Measurements from ENCODE around the gene ITGA11.

The ITGA11 gene

GRCh38 chr15:68332266-68332665 lies 99.7 kb downstream of the ITGA11 start:
- no peak for DNase-seq
- no peak for TF ChIP-seq CTCF (IDR thresholded peaks at IDR 0.05)
- intact Hi-C loops (cut with DNase I; ENCODE audit: low total_unique reads), result no loop called here
- Histone ChIP-seq H3K27ac (peak overlapping the region; percentile 94 to 95), H3K9me3 (no peaks in the 10 kb centered on the region), H3K4me3 (no peak overlapping the region), H3K36me3 (peaks cover 25 to 37% (median 36%) of the 10 kb centered on the region in 3 donors), H3K4me1 (peaks cover 4 to 60% (median 59%) of the 10 kb centered on the region in 4 donors), H3K27me3 (no peaks in the 10 kb centered on the region)

- DNase-seq, result no peak
These were observed 101.1 kb downstream of the ITGA11 start for GRCh38 chr15:68330901-68331300.

GRCh38 chr15:68330416-68330815 lies 101.5 kb downstream of the ITGA11 start:
- Histone ChIP-seq H3K9me3 (no peaks in the 10 kb centered on the region), H3K36me3 (peaks cover 30 to 42% (median 37%) of the 10 kb centered on the region in 3 donors), H3K27me3 (no peaks in the 10 kb centered on the region), H3K4me1 (peaks cover 4 to 60% (median 57%) of the 10 kb centered on the region in 4 donors), H3K4me3 (no peak overlapping the region), H3K27ac (peak overlapping the region in 1 of 2 donors; percentile 13)
- intact Hi-C loops (cut with DNase I; ENCODE audit: low total_unique reads), result no loop called here
- no peak for TF ChIP-seq CTCF (IDR thresholded peaks at IDR 0.05)
- no peak for DNase-seq

More at GRCh38 chr15:68330901-68331300, 101.1 kb downstream of the ITGA11 start:
- Histone ChIP-seq H3K4me1 (peaks cover 4 to 60% (median 57%) of the 10 kb centered on the region in 4 donors), H3K9me3 (no peaks in the 10 kb centered on the region), H3K27ac (peak overlapping the region in 1 of 2 donors; percentile 13), H3K4me3 (no peak overlapping the region), H3K36me3 (peaks cover 30 to 42% (median 37%) of the 10 kb centered on the region in 3 donors), H3K27me3 (no peaks in the 10 kb centered on the region)
- intact Hi-C loops (cut with DNase I; ENCODE audit: low total_unique reads), result no loop called here
- no peak for TF ChIP-seq CTCF (IDR thresholded peaks at IDR 0.05)

GRCh38 chr15:68328964-68329363 lies 103.0 kb downstream of the ITGA11 start:
- no peak overlapping the region for H3K4me3 ChIP-seq
- TF ChIP-seq CTCF (IDR thresholded peaks at IDR 0.05), result no peak
- H3K4me1 ChIP-seq, result peaks cover under 1 to 55% (median 49%) of the 10 kb centered on the region in 4 donors
- H3K36me3 ChIP-seq, result peaks cover 45 to 57% (median 48%) of the 10 kb centered on the region in 3 donors
- no peak overlapping the region for H3K27ac ChIP-seq
- H3K9me3 ChIP-seq, result no peaks in the 10 kb centered on the region
- no peaks in the 10 kb centered on the region for H3K27me3 ChIP-seq
- intact Hi-C loops (cut with DNase I; ENCODE audit: low total_unique reads), result no loop called here
- no peak for DNase-seq

GRCh38 chr15:68328443-68328842 lies 103.5 kb downstream of the ITGA11 start:
- Histone ChIP-seq H3K27me3 (no peaks in the 10 kb centered on the region), H3K27ac (peak overlapping the region; percentile 68 to 71), H3K4me1 (peaks cover 0 to 50% (median 44%) of the 10 kb centered on the region in 4 donors), H3K36me3 (peaks cover 50 to 62% (median 53%) of the 10 kb centered on the region in 3 donors), H3K4me3 (no peak overlapping the region), H3K9me3 (no peaks in the 10 kb centered on the region)
- DNase-seq, result no peak
- intact Hi-C loops (cut with DNase I; ENCODE audit: low total_unique reads), result no loop called here
- no peak for TF ChIP-seq CTCF (IDR thresholded peaks at IDR 0.05)

Measured in tibial artery (tissue), 4 donors.